Measurements from ENCODE around the gene PHF2. TPM values are rescaled to one million over a fixed set of nuclear protein-coding genes. Genes with fewer than 3 reads are reported as not detected.

The PHF2 gene
- total RNA-seq, 3 donors from 2014 or later = 24.8 to 26.9 (median 25.9) TPM

DNA sequence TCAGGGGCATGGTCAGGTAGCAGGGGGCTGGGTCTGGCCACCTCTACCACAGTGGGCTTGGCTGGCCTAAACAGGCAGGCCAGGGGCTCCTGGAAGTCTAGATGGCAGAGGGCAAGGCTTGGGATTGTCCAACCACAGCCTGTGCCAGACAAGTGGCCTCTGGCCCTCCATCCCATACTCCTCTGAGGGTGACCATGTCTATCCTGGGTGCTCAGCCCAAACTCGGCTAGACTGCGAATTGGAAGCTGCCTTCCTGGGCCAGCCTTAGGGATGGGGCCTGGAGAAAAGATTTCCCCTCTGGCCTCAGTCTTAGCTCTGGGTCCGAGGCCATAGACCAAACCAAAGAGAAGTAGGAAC is 110.5 kb downstream of the PHF2 start:
- TF ChIP-seq, protein P1, sequence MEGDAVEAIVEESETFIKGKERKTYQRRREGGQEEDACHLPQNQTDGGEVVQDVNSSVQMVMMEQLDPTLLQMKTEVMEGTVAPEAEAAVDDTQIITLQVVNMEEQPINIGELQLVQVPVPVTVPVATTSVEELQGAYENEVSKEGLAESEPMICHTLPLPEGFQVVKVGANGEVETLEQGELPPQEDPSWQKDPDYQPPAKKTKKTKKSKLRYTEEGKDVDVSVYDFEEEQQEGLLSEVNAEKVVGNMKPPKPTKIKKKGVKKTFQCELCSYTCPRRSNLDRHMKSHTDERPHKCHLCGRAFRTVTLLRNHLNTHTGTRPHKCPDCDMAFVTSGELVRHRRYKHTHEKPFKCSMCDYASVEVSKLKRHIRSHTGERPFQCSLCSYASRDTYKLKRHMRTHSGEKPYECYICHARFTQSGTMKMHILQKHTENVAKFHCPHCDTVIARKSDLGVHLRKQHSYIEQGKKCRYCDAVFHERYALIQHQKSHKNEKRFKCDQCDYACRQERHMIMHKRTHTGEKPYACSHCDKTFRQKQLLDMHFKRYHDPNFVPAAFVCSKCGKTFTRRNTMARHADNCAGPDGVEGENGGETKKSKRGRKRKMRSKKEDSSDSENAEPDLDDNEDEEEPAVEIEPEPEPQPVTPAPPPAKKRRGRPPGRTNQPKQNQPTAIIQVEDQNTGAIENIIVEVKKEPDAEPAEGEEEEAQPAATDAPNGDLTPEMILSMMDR (IDR thresholded peaks at IDR 0.05) = no peak
- TF ChIP-seq POLR2A (IDR thresholded peaks at IDR 0.05) (no peak), POLR2AphosphoS5 (IDR thresholded peaks at IDR 0.05) (no peak)
- peak; percentile 9 to 39 for DNase-seq (ENCODE audit: low spot score in 2 of 2)
- H3K27me3 ChIP-seq = no peaks in the 10 kb centered on the region
- no peak overlapping the region for H3K4me3 ChIP-seq
- no peak overlapping the region for H3K27ac ChIP-seq
- H3K36me3 ChIP-seq = no peaks in the 10 kb centered on the region
- intact Hi-C loops (cut with DNase I; ENCODE audit: low total_unique reads) = no loop called here
- H3K4me1 ChIP-seq = no peaks in the 10 kb centered on the region
- peaks cover 3 to 27% of the 10 kb centered on the region in 2 donors for H3K9me3 ChIP-seq

DNA sequence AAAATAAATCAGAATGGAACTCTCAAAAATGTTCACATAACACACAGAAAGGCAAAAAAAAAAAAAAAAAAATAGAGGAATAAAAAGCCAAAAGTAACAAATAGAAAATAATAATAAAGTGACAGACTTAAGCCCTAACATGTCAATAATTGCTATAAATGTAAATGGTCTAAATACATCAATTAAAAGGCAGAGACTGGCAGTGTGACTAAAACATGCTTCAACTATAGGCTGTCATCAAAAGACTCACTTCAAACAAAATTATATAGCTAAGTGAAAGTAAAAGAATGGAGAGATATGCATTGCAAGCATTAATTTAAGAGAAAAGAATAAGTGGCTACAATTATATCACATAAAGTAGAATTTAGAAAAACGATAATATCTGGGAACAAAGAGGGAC is 114.2 kb downstream of the PHF2 start:
- Histone ChIP-seq H3K9me3 (peaks cover 3 to 29% of the 10 kb centered on the region in 2 donors), H3K4me3 (no peak overlapping the region), H3K36me3 (no peaks in the 10 kb centered on the region), H3K4me1 (no peaks in the 10 kb centered on the region), H3K27me3 (no peaks in the 10 kb centered on the region), H3K27ac (no peak overlapping the region)
- intact Hi-C loops (cut with DNase I; ENCODE audit: low total_unique reads) = no loop called here
- TF ChIP-seq, protein P1 (IDR thresholded peaks at IDR 0.05) = no peak
- TF ChIP-seq POLR2A (IDR thresholded peaks at IDR 0.05) (no peak), POLR2AphosphoS5 (IDR thresholded peaks at IDR 0.05) (no peak)
- DNase-seq (ENCODE audit: low spot score in 2 of 2) = no peak

DNA sequence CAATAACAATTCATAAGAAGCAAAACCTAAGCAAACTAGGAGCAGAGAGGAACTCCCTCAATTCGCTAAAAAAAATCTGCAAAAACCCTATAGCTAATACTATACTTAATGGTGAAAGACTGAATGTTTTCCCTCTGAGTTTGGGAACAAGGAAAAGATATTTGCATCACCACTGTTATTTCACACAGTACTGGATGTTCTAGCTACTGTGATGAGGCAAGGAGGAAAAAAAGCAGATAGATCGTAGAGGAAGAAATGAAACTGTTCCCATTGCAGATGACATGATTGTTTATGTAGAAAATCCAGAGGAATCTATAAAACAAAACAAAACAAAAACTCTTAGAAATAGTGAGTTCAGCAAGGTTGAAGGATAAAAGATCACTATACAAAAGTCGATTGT is 116.7 kb downstream of the PHF2 start:
- DNase-seq (ENCODE audit: low spot score in 2 of 2) = no peak
- Histone ChIP-seq H3K36me3 (no peaks in the 10 kb centered on the region), H3K4me3 (no peak overlapping the region), H3K27ac (no peak overlapping the region), H3K9me3 (peaks cover 6 to 31% of the 10 kb centered on the region in 2 donors), H3K4me1 (no peaks in the 10 kb centered on the region), H3K27me3 (no peaks in the 10 kb centered on the region)
- no peak for TF ChIP-seq POLR2A (IDR thresholded peaks at IDR 0.05)
- TF ChIP-seq, protein P1 (IDR thresholded peaks at IDR 0.05) = no peak
- TF ChIP-seq POLR2AphosphoS5 (IDR thresholded peaks at IDR 0.05) = no peak
- intact Hi-C loops (cut with DNase I; ENCODE audit: low total_unique reads) = no loop called here

DNA sequence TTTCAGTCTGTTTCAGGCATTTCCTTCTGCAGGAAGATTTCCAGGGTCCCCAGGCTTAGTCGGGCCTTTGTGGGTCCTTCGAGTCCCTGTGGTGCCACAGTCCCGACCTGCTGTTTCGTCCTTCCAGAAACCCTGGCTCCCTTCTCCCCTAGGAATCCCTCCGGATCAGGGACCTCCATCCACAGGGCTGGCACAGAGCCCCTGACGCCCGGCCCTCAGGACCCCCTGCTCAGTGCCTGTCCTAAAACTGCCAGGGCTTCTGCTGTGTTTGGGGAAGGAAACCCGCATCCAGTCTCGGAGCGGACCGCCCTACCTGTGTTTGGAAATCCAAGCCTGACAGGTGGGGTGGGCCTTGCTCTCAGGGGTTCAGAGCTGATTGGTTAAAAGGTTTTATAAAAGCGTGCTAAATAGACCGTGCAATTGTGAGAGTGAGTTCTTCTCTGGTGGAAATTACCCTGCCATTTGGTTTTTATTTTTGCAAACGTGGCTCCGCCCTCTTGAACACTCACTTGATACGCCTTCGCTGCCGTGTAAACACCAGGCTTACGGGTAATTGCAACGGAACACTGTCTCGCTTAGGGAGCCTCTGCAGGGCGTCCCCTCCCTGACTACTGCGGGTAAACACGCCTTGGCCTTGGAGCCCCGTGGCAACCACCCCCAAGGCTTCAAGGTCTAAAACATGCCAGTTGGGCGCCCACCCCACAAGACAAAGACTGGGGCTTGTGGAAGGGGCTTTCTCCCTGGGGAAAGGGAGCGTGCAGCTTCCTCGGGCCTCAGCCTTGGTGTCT is 121.2 kb downstream of the PHF2 start:
- no peaks in the 10 kb centered on the region for H3K27me3 ChIP-seq
- no peaks in the 10 kb centered on the region for H3K36me3 ChIP-seq
- no peaks in the 10 kb centered on the region for H3K4me1 ChIP-seq
- H3K9me3 ChIP-seq = peaks cover 13 to 15% of the 10 kb centered on the region in 2 donors
- TF ChIP-seq POLR2AphosphoS5 (IDR thresholded peaks at IDR 0.05) = no peak
- TF ChIP-seq, protein P1 (IDR thresholded peaks at IDR 0.05) = no peak
- no peak for TF ChIP-seq POLR2A (IDR thresholded peaks at IDR 0.05)
- H3K4me3 ChIP-seq = no peak overlapping the region
- no peak for DNase-seq (ENCODE audit: low spot score in 2 of 2)
- no peak overlapping the region for H3K27ac ChIP-seq
- intact Hi-C loops (cut with DNase I; ENCODE audit: low total_unique reads) = no loop called here

DNA sequence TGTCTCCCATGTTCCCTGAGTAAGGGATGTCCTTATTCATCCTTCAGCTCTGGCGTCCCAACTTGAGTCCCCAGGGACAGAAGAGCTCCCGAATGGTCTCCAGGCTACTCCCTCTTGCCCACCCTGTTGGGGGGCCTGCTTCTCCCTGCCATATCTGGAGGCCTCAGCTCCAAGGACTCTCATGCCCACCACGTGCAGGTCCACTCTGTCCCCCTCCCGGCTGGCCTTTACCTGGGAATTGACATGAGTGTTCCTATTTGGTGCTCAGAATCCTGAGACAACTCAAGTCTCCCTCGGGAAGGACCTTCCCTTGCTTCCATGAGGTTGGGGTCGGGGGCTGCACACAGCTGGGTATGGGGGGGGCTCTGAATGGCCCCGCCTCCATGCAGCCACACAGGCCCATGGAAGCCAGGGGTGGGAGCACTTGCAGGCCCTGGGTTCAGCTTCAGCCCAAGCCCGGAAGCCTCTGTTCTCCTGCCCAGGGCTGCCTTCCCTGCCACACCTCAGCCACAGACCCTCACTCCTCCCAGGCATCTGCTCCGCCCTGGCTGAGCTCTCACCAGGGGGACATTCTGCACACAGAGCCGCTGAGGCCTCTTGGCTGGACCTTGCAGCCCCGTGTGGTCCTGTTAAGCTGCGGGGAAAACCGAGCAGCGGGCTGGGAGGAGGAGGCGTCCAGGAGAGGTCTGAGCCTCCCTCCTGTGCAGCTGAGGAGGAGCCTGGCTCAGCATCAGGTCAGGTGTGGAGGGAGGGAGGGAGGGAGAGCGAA is 121.9 kb downstream of the PHF2 start:
- intact Hi-C loops (cut with DNase I; ENCODE audit: low total_unique reads) = no loop called here
- Histone ChIP-seq H3K4me3 (no peak overlapping the region), H3K27me3 (no peaks in the 10 kb centered on the region), H3K9me3 (peaks cover 15% of the 10 kb centered on the region in 2 donors), H3K27ac (no peak overlapping the region), H3K36me3 (no peaks in the 10 kb centered on the region), H3K4me1 (no peaks in the 10 kb centered on the region)
- DNase-seq (ENCODE audit: low spot score in 2 of 2) = no peak
- TF ChIP-seq POLR2AphosphoS5 (IDR thresholded peaks at IDR 0.05) = no peak
- TF ChIP-seq, protein P1 (IDR thresholded peaks at IDR 0.05) = no peak
- TF ChIP-seq POLR2A (IDR thresholded peaks at IDR 0.05) = no peak

Measured in breast epithelium (tissue), 4 donors.